NOMO-1 treated with DMSO at 0.1 percent for 48 hours (cell line): ENCODE data around the gene LRRC10.
A peak's percentile ranks its signal among the peaks of the same experiment; 100 is the strongest.

Source experiments
- DNase-seq: peaks from one replicate; lab custom pipeline; 2025; ENCODE audit not compliant: unreplicated experiment; lab: John Stamatoyannopoulos, UW

The LRRC10 gene

GRCh38 chr12:69610729-69611128, at the start of gene LRRC10:
Gene LRRC10 (minus strand): TSS chr12:69610907. CDS start chr12:69610838, 69 bp downstream.
- DNase-seq = no peak

- DNase-seq = no peak
These were observed 49.6 kb upstream of the LRRC10 start for GRCh38 chr12:69660164-69660863.

- DNase-seq = no peak
These were observed 47.5 kb upstream of the LRRC10 start for GRCh38 chr12:69658203-69658602.

GRCh38 chr12:69657376-69658137, 46.9 kb upstream of the LRRC10 start:
- DNase-seq = no peak

GRCh38 chr12:69655616-69656340, 45.1 kb upstream of the LRRC10 start:
- DNase-seq = no peak

GRCh38 chr12:69653703-69654102, 43.0 kb upstream of the LRRC10 start:
- no peak for DNase-seq

- no peak for DNase-seq
These were observed 41.2 kb upstream of the LRRC10 start for GRCh38 chr12:69651922-69652321.

GRCh38 chr12:69649529-69649928, 38.8 kb upstream of the LRRC10 start:
- DNase-seq = no peak

GRCh38 chr12:69648476-69648875, 37.8 kb upstream of the LRRC10 start:
- no peak for DNase-seq

GRCh38 chr12:69647178-69647577, 36.5 kb upstream of the LRRC10 start:
- no peak for DNase-seq

- DNase-seq = no peak
These were observed 34.3 kb upstream of the LRRC10 start for GRCh38 chr12:69645031-69645430.

GRCh38 chr12:69644511-69644910, 33.8 kb upstream of the LRRC10 start:
- no peak for DNase-seq

- DNase-seq = no peak
These were observed 31.8 kb upstream of the LRRC10 start for GRCh38 chr12:69642531-69642930.

- DNase-seq = no peak
These were observed 30.8 kb upstream of the LRRC10 start for GRCh38 chr12:69641546-69641945.

- DNase-seq = peak; percentile 43
These were observed 28.8 kb upstream of the LRRC10 start for GRCh38 chr12:69639400-69640016.

GRCh38 chr12:69633061-69633460, 22.4 kb upstream of the LRRC10 start:
- DNase-seq = no peak

- DNase-seq = no peak
These were observed 19.5 kb upstream of the LRRC10 start for GRCh38 chr12:69630191-69630590.

- DNase-seq = no peak
These were observed 16.8 kb upstream of the LRRC10 start for GRCh38 chr12:69627501-69627900.

- DNase-seq = no peak
These were observed 13.3 kb upstream of the LRRC10 start for GRCh38 chr12:69623970-69624369.

- DNase-seq = no peak
These were observed 10.8 kb upstream of the LRRC10 start for GRCh38 chr12:69621551-69621950.

GRCh38 chr12:69620921-69621320, 10.2 kb upstream of the LRRC10 start:
- DNase-seq = no peak
